Fibroblast of mammary gland (primary cell): ENCODE measurements around the gene SOWAHB.

ENCODE experiments used
- DNase-seq: peaks from one replicate; pipeline ENCODE4 v3.0.0-alpha.2; 2010; ENCODE audit warnings: low read depth
- H3K4me3 ChIP-seq: 2 replicates; pipeline ENCODE4 v1.5.1; 2011; ENCODE audit warnings: low read depth, mild to moderate bottlenecking, low read length, moderate library complexity; ENCODE audit not compliant: control insufficient read depth
- CTCF ChIP-seq: conservative IDR thresholded peaks from 2 replicates; pipeline ENCODE4 v1.5.1; 2011; ENCODE audit warnings: low read depth, low read length, inconsistent platforms; ENCODE audit not compliant: control insufficient read depth, insufficient read depth

Gene SOWAHB

GRCh38 chr4:76896048-76896447 is 1.9 kb downstream of the SOWAHB start:
- no peak for TF ChIP-seq CTCF
- DNase-seq, result no peak
- no peak overlapping the region for H3K4me3 ChIP-seq

GRCh38 chr4:76895619-76896018 is 2.3 kb downstream of the SOWAHB start:
- TF ChIP-seq CTCF, result no peak
- no peak for DNase-seq
- no peak overlapping the region for H3K4me3 ChIP-seq

GRCh38 chr4:76894537-76895255 is 3.2 kb downstream of the SOWAHB start:
- H3K4me3 ChIP-seq, result no peak overlapping the region
- no peak for DNase-seq
- no peak for TF ChIP-seq CTCF

- no peak for DNase-seq
- TF ChIP-seq CTCF, result no peak
- H3K4me3 ChIP-seq, result no peak overlapping the region
These were observed 5.3 kb downstream of the SOWAHB start for GRCh38 chr4:76892601-76893000.

GRCh38 chr4:76892001-76892400 is 5.9 kb downstream of the SOWAHB start:
- no peak for TF ChIP-seq CTCF
- no peak overlapping the region for H3K4me3 ChIP-seq
- no peak for DNase-seq

GRCh38 chr4:76886848-76887441 is 11.0 kb downstream of the SOWAHB start:
- no peak for TF ChIP-seq CTCF
- H3K4me3 ChIP-seq, result no peak overlapping the region
- no peak for DNase-seq
